Measurements from ENCODE around the gene RFWD3.

- no peak for TF ChIP-seq EZH2 (IDR thresholded peaks at IDR 0.05; ENCODE audit: borderline replicate concordance)
- TF ChIP-seq, protein P1, sequence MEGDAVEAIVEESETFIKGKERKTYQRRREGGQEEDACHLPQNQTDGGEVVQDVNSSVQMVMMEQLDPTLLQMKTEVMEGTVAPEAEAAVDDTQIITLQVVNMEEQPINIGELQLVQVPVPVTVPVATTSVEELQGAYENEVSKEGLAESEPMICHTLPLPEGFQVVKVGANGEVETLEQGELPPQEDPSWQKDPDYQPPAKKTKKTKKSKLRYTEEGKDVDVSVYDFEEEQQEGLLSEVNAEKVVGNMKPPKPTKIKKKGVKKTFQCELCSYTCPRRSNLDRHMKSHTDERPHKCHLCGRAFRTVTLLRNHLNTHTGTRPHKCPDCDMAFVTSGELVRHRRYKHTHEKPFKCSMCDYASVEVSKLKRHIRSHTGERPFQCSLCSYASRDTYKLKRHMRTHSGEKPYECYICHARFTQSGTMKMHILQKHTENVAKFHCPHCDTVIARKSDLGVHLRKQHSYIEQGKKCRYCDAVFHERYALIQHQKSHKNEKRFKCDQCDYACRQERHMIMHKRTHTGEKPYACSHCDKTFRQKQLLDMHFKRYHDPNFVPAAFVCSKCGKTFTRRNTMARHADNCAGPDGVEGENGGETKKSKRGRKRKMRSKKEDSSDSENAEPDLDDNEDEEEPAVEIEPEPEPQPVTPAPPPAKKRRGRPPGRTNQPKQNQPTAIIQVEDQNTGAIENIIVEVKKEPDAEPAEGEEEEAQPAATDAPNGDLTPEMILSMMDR (IDR thresholded peaks at IDR 0.05; ENCODE audit: poor library complexity), result no peak
- TF ChIP-seq EZH2phosphoT487 (IDR thresholded peaks at IDR 0.05; ENCODE audit: low read depth, severe bottlenecking, unreplicated experiment), result no peak
These were observed 70.1 kb downstream of the RFWD3 start for GRCh38 chr16:74596586-74596985.
